H1 (cell line): ENCODE results near the gene HKDC1. TPM values are rescaled to one million over a fixed set of nuclear protein-coding genes. Genes with fewer than 3 reads are reported as not detected.

Experiments
- CTCF ChIA-PET: fragments of 300-600 bp; sonication (Branson Sonifier 250); formaldehyde crosslinking; loops from one replicate; lab custom pipeline; 2021; ENCODE audit not compliant: partially characterized antibody; lab: Charles Lee
- POLR2A ChIA-PET: fragments of 300-600 bp; sonication (Branson Sonifier 250); formaldehyde crosslinking; loops from one replicate; lab custom pipeline; 2021; ENCODE audit warnings: inconsistent platforms; ENCODE audit not compliant: partially characterized antibody; lab: Charles Lee
- DNase-seq, 2 experiments: peaks; one replicate each; pipeline versions ENCODE4 v3.0.0 to v3.0.0-alpha.2; 2010 to 2022; ENCODE audit warnings: low spot score in 2 of 2, low read depth in 1 of 2, mixed read lengths in 1 of 2
- FAIRE-seq: peaks from 2 replicates; lab custom pipeline; 2011; peaks lifted over from hg19 to GRCh38; lab: Jason Lieb, UNC
- H2AFZ ChIP-seq: 2 replicates; pipeline ENCODE4 v1.8.1; 2012; ENCODE audit warnings: low read length, inconsistent platforms
- H2AK5ac ChIP-seq: 2 replicates; pipeline ENCODE4 v1.6.1; 2013; ENCODE audit warnings: low read depth, low read length
- H2BK120ac ChIP-seq: replicated peaks from 2 replicates; pipeline ENCODE3; 2013; ENCODE audit warnings: low read depth, low read length, inconsistent platforms
- H2BK12ac ChIP-seq: 2 replicates; pipeline ENCODE4 v1.6.1; 2013; ENCODE audit warnings: low read depth, low read length
- H2BK15ac ChIP-seq: 2 replicates; pipeline ENCODE4 v1.6.1; 2013; ENCODE audit warnings: low read length
- H2BK20ac ChIP-seq: 2 replicates; pipeline ENCODE4 v1.6.1; 2013; ENCODE audit warnings: low read length
- H2BK5ac ChIP-seq: 2 replicates; pipeline ENCODE4 v1.6.1; 2013; ENCODE audit warnings: low read depth, low read length
- H3K14ac ChIP-seq: 2 replicates; pipeline ENCODE4 v1.6.1; 2013; ENCODE audit warnings: inconsistent platforms; ENCODE audit not compliant: insufficient read length
- H3K18ac ChIP-seq: 2 replicates; pipeline ENCODE4 v1.6.1; 2013; ENCODE audit warnings: low read length; ENCODE audit errors: extremely low read depth
- H3K23ac ChIP-seq: 2 replicates; pipeline ENCODE4 v1.6.1; 2013; ENCODE audit warnings: inconsistent platforms; ENCODE audit not compliant: insufficient read length
- H3K23me2 ChIP-seq: 2 replicates; pipeline ENCODE4 v1.6.1; 2013; ENCODE audit warnings: low read depth, low read length
- H3K27ac ChIP-seq: 2 replicates; pipeline ENCODE4 v1.6.1; 2011; ENCODE audit warnings: low read depth, low read length, inconsistent platforms
- H3K27me3 ChIP-seq, 4 experiments: replicated peaks in 1 of 4; 1 replicate in 1 of 4; 2 replicates in 3 of 4; pipeline versions ENCODE4 v1.6.1 to v1.8.1; 2011 to 2013; ENCODE audit warnings: low read length in 3 of 4, mild to moderate bottlenecking in 3 of 4, inconsistent platforms in 2 of 4, mixed read lengths in 2 of 4, moderate library complexity in 1 of 4; ENCODE audit not compliant: control insufficient read depth in 3 of 4, insufficient read depth in 3 of 4; ENCODE audit errors: extremely low read depth in 1 of 4
- H3K36me3 ChIP-seq, 4 experiments: 2 replicates each; pipeline versions ENCODE4 v1.6.1 to v1.8.1; 2011 to 2013; ENCODE audit warnings: mild to moderate bottlenecking in 4 of 4, low read length in 3 of 4, moderate library complexity in 2 of 4, control low read depth in 1 of 4, inconsistent platforms in 1 of 4; ENCODE audit not compliant: insufficient read depth in 4 of 4, control insufficient read depth in 2 of 4
- H3K4ac ChIP-seq: replicated peaks from 2 replicates; pipeline ENCODE3; 2013; ENCODE audit warnings: low read length, low read depth, mixed read lengths, inconsistent platforms; ENCODE audit not compliant: insufficient read length
- H3K4me1 ChIP-seq, 4 experiments: replicated peaks in 1 of 4; 1 replicate in 1 of 4; 2 replicates in 3 of 4; pipeline versions ENCODE4 v1.6.1 to v1.8.1; 2011 to 2013; ENCODE audit warnings: low read length in 3 of 4, inconsistent platforms in 2 of 4, mixed read lengths in 1 of 4; ENCODE audit not compliant: insufficient read depth in 4 of 4, control insufficient read depth in 3 of 4
- H3K4me2 ChIP-seq, 2 experiments: 2 replicates each; pipeline versions ENCODE4 v1.6.1 to v1.8.1; 2011 to 2013; ENCODE audit warnings: low read depth in 2 of 2, low read length in 2 of 2, control low read depth in 1 of 2, inconsistent platforms in 1 of 2, mild to moderate bottlenecking in 1 of 2; ENCODE audit not compliant: insufficient read depth in 1 of 2
- H3K4me3 ChIP-seq, 4 experiments: fragments of 200-600, 300-600 bp in 1 of 4; sonication (generic), shearing (Covaris generic), sonication (Bioruptor Twin) in 1 of 4; 2 replicates each; pipeline versions ENCODE4 v1.5.1 to v1.8.1; 2011 to 2016; ENCODE audit warnings: low read length in 4 of 4, low read depth in 3 of 4, control low read depth in 2 of 4, inconsistent platforms in 2 of 4, mild to moderate bottlenecking in 2 of 4, mixed read lengths in 1 of 4, moderate library complexity in 1 of 4; ENCODE audit not compliant: insufficient read depth in 2 of 4; ENCODE audit errors: extremely low read depth in 1 of 4
- H3K56ac ChIP-seq: replicated peaks from 2 replicates; pipeline ENCODE3; 2013; ENCODE audit warnings: low read depth, mild to moderate bottlenecking, mixed read lengths, low read length, inconsistent platforms; ENCODE audit not compliant: insufficient read length
- H3K79me1 ChIP-seq: 2 replicates; pipeline ENCODE4 v1.6.1; 2013; ENCODE audit warnings: low read depth, low read length, control low read depth
- H3K79me2 ChIP-seq, 2 experiments: 2 replicates each; pipeline versions ENCODE4 v1.6.1 to v1.8.1; 2012 to 2013; ENCODE audit warnings: low read length in 2 of 2, mild to moderate bottlenecking in 2 of 2, inconsistent platforms in 1 of 2; ENCODE audit not compliant: insufficient read depth in 2 of 2, control insufficient read depth in 1 of 2
- H3K9ac ChIP-seq, 4 experiments: replicated peaks in 1 of 4; 1 replicate in 1 of 4; 2 replicates in 3 of 4; pipeline versions ENCODE4 v1.6.1 to v1.8.1; 2011 to 2013; ENCODE audit warnings: low read depth in 3 of 4, low read length in 3 of 4, control low read depth in 2 of 4, mild to moderate bottlenecking in 2 of 4, moderate library complexity in 2 of 4, inconsistent platforms in 1 of 4; ENCODE audit errors: extremely low read depth in 1 of 4
- H3K9me3 ChIP-seq, 2 experiments: 2 replicates each; pipeline versions ENCODE4 v1.6.1 to v1.8.1; 2012 to 2013; ENCODE audit warnings: mild to moderate bottlenecking in 2 of 2, moderate library complexity in 2 of 2, control low read depth in 1 of 2, inconsistent platforms in 1 of 2, low read depth in 1 of 2, low read length in 1 of 2, mixed read lengths in 1 of 2; ENCODE audit not compliant: insufficient read depth in 2 of 2
- H4K20me1 ChIP-seq, 2 experiments: replicated peaks in 1 of 2; 2 replicates each; pipeline versions ENCODE3 to v1.8.1; 2011 to 2013; ENCODE audit warnings: inconsistent platforms in 2 of 2, low read length in 2 of 2, mild to moderate bottlenecking in 1 of 2; ENCODE audit not compliant: insufficient read depth in 2 of 2, control insufficient read depth in 1 of 2
- H4K5ac ChIP-seq: 2 replicates; pipeline ENCODE4 v1.6.1; 2013; ENCODE audit warnings: low read length, low read depth, mixed read lengths, inconsistent platforms; ENCODE audit not compliant: insufficient read length
- H4K8ac ChIP-seq: 2 replicates; pipeline ENCODE4 v1.8.0; 2013; ENCODE audit warnings: mild to moderate bottlenecking, moderate library complexity, low read length, inconsistent platforms; ENCODE audit not compliant: insufficient read depth; ENCODE audit errors: extremely low read depth
- H4K91ac ChIP-seq: replicated peaks from 2 replicates; pipeline ENCODE3; 2013; ENCODE audit warnings: low read length, mixed read lengths, inconsistent platforms; ENCODE audit not compliant: insufficient read length
- CEBPB ChIP-seq: IDR thresholded peaks from 2 replicates; pipeline ENCODE4 v1.6.1; 2012; ENCODE audit warnings: low read depth, low read length
- POU5F1 ChIP-seq: IDR thresholded peaks from 2 replicates; pipeline ENCODE4 v1.6.1; 2011; ENCODE audit warnings: low read depth, mild to moderate bottlenecking, low read length, moderate library complexity
- USF2 ChIP-seq: IDR thresholded peaks from 2 replicates; pipeline ENCODE4 v1.6.1; 2011; ENCODE audit warnings: low read length, improper control_type of control experiment
- WGBS, 2 experiments: shearing (Covaris generic) in 1 of 2; methylation state at CpG; one replicate each; pipeline versions ENCODE4 v1.1.6 to v1.1.7; 2013 to 2015; ENCODE audit warnings: low lambda C conversion rate in 2 of 2, mixed read lengths in 2 of 2, inconsistent platforms in 1 of 2, low coverage in 1 of 2, missing lambda C conversion rate in 1 of 2; ENCODE audit not compliant: insufficient replicate concordance in 2 of 2, insufficient coverage in 1 of 2, insufficient read length in 1 of 2; ENCODE audit errors: extremely low coverage in 1 of 2, missing lambda C conversion rate in 1 of 2; 5-methylcytosine and 5-hydroxymethylcytosine counted together
- polyA plus RNA-seq, 7 experiments: library from polyadenylated mRNA; depleted of rRNA in 3 of 7; stranded (reverse) in 5 of 7; unstranded in 2 of 7; fragments of >200 nt in 5 of 7; fragments of 200-250 nt in 2 of 7; gene quantifications; 1 replicate in 5 of 7; 2 replicates in 1 of 7; 4 replicates in 1 of 7; pipeline versions ENCODE4 v1.2.1 to v1.2.3, GENCODE V29; 2011 to 2013; ENCODE audit warnings: missing spikeins in 2 of 7, mixed read lengths in 2 of 7
- total RNA-seq: library from RNA; stranded (reverse); fragmentation: NEBNext Ultra II Directional; extraction: Animal tissue kit (Norgen Biotek cat#: 25700); gene quantifications from 2 replicates; pipeline ENCODE4 v1.2.1, GENCODE V29; 2021

HKDC1 gene
- total and polyA plus RNA-seq, 2 of the 8 experiments (the other 6 are each of a cell fraction or from before 2014, with no cell fraction given), result 0.12 to 0.78 TPM

- Histone ChIP-seq H2BK15ac (no peak overlapping the region), H3K23ac (no peak overlapping the region), H3K27me3 (no peaks in the 10 kb centered on the region), H2BK12ac (no peak overlapping the region), H3K27ac (no peak overlapping the region), H2BK5ac (no peak overlapping the region), H2BK20ac (no peak overlapping the region), H3K4me3 (no peak overlapping the region), H4K5ac (no peak overlapping the region), H3K79me2 (peaks cover 21 to 55% of the 10 kb centered on the region in 2 experiments), H4K8ac (no peak overlapping the region), H3K36me3 (peaks cover 4 to 16% (median 8%) of the 10 kb centered on the region in 4 experiments; a peak in 6 of 8 replicates), H3K23me2 (peaks cover 7% of the 10 kb centered on the region), H3K18ac (no peak overlapping the region), H3K4ac (no peak overlapping the region), H3K9me3 (no peaks in the 10 kb centered on the region), H3K4me2 (no peak overlapping the region; a peak in 1 of 4 replicates), H4K20me1 (peaks cover 4 to 11% of the 10 kb centered on the region in 2 experiments), H2AFZ (no peak overlapping the region), H3K14ac (no peak overlapping the region), H2BK120ac (no peak overlapping the region), H3K4me1 (peaks cover 0 to 10% (median 2%) of the 10 kb centered on the region in 4 experiments; a peak in 5 of 7 replicates), H4K91ac (no peak overlapping the region), H3K9ac (no peak overlapping the region), H3K79me1 (no peaks in the 10 kb centered on the region; the same call in none of the 2 replicates), H2AK5ac (no peak overlapping the region), H3K56ac (no peak overlapping the region)
- TF ChIP-seq POU5F1 (no peak), CEBPB (no peak), USF2 (no peak)
- 95% methylated on average over 4 of the region's 4 CpGs; no CpG with 5 or more reads in 1 of the 2 experiments for WGBS, 2 experiments
- no peak for FAIRE-seq
- CTCF ChIA-PET, result interaction anchor here (0.7 kb wide), 1 partner anchor 120 kb away, joined by 3 read pairs; no protein-coding TSS in a partner anchor
- POLR2A ChIA-PET, result no interaction called here
- no peak for DNase-seq
These were observed 38.1 kb upstream of the HKDC1 start for GRCh38 chr10:69182005-69182404.
